Peyer's patch (tissue), 4 donors: Measurements from ENCODE around the gene ARG1. TPM values are rescaled to one million over a fixed set of nuclear protein-coding genes. Genes with fewer than 3 reads are reported as not detected.

Experiments used
- DNase-seq, 3 donors: peaks; one replicate each; pipeline ENCODE4 v3.0.0-alpha.2; 2017 to 2019
- H3K27ac ChIP-seq, 4 donors: fragments of 200-600 bp; sonication (generic); one replicate each; pipeline ENCODE4 v1.5.1; 2016 to 2019
- H3K27me3 ChIP-seq, 2 donors: fragments of 200-600 bp; sonication (generic); one replicate each; pipeline ENCODE4 v1.5.1; 2019
- H3K36me3 ChIP-seq, 3 donors: fragments of 200-600 bp; sonication (generic); one replicate each; pipeline ENCODE4 v1.5.1; 2016 to 2019
- H3K4me1 ChIP-seq, 4 donors: fragments of 200-600 bp; sonication (generic); one replicate each; pipeline ENCODE4 v1.5.1; 2016 to 2019
- H3K4me3 ChIP-seq, 4 donors: fragments of 200-600 bp; sonication (generic); 1 replicate in 3 of 4; 2 replicates in 1 of 4; pipeline ENCODE4 v1.5.1; 2016 to 2019; ENCODE audit warnings: mild to moderate bottlenecking in 1 of 4
- H3K9me3 ChIP-seq, 4 donors: fragments of 200-600 bp; sonication (generic); one replicate each; pipeline ENCODE4 v1.5.1; 2016 to 2019; ENCODE audit warnings: mild to moderate bottlenecking in 1 of 4
- POLR2A ChIP-seq, 2 donors: fragments of 450-650 bp; IDR thresholded peaks; one replicate each; pipeline ENCODE4 v1.5.1; 2017; ENCODE audit warnings: antibody characterized with exemption in 2 of 2, mild to moderate bottlenecking in 2 of 2, moderate library complexity in 2 of 2
- total RNA-seq, 4 donors: library from RNA; depleted of rRNA; stranded (reverse); fragments of >200 nt; gene quantifications; one replicate each; pipeline ENCODE4 v1.1.0, GENCODE V29; 2016
- TF ChIP-seq, protein P1 (sequence below), 6 experiments: fragments of 450-650 bp in 4 of 6; fragments of 200-600 bp in 2 of 6; sonication (generic) in 1 of 6; IDR thresholded peaks; one replicate each; pipeline ENCODE4 v1.5.1; 2017 to 2019; ENCODE audit warnings: antibody characterized with exemption in 6 of 6, mild to moderate bottlenecking in 3 of 6, moderate library complexity in 1 of 6

Gene ARG1
- total RNA-seq, 4 donors from 2014 or later, result not detected

DNA sequence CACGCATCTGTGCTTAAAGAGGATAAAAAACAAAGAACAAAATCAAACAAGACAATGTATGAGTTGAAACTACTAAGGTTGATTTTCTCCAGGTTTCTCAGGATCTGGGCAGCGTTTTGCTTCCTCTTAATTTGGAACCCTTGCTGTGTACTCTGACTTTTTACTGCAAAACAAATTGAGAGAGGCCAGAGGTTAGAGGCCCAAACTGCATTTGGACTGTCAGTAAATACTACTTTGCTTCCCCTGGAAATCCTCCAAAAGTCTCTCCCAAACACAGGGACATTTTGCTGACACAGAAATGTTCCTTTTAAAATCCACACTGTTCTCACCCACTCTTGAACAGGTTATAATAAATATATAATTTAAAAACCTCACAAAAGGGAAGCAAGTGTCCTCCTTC, 1.1 kb downstream of the ARG1 start:
- peak overlapping the region in 1 of 4 donors; percentile 2 for H3K4me3 ChIP-seq
- TF ChIP-seq, protein P1, sequence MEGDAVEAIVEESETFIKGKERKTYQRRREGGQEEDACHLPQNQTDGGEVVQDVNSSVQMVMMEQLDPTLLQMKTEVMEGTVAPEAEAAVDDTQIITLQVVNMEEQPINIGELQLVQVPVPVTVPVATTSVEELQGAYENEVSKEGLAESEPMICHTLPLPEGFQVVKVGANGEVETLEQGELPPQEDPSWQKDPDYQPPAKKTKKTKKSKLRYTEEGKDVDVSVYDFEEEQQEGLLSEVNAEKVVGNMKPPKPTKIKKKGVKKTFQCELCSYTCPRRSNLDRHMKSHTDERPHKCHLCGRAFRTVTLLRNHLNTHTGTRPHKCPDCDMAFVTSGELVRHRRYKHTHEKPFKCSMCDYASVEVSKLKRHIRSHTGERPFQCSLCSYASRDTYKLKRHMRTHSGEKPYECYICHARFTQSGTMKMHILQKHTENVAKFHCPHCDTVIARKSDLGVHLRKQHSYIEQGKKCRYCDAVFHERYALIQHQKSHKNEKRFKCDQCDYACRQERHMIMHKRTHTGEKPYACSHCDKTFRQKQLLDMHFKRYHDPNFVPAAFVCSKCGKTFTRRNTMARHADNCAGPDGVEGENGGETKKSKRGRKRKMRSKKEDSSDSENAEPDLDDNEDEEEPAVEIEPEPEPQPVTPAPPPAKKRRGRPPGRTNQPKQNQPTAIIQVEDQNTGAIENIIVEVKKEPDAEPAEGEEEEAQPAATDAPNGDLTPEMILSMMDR (IDR thresholded peaks at IDR 0.05), result no peak
- TF ChIP-seq POLR2A (IDR thresholded peaks at IDR 0.05), result no peak

DNA sequence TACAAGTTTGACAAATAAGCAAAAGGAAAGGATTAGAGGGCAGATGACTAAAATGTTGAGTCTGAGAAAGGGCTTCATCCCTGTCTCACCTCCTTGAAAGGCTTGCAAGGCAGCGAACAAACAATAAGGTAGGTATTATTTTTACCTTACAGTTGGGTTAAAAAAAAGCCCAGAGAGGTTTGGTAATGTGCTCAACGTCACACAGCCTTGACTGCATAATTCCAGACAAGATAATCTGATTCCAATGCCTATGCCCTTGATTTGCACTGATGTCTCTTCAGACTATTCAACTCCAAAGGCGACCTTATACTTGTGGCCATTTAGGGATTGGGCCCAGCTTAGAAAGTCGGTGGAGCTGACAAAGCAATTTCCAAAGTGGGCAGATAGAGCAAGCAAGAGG, 1.7 kb downstream of the ARG1 start:
- no peak for DNase-seq
- TF ChIP-seq, protein P1 (IDR thresholded peaks at IDR 0.05), result no peak
- no peak for TF ChIP-seq POLR2A (IDR thresholded peaks at IDR 0.05)
- H3K9me3 ChIP-seq, result no peaks in the 10 kb centered on the region
- no peak overlapping the region for H3K27ac ChIP-seq
- no peaks in the 10 kb centered on the region for H3K27me3 ChIP-seq
- no peaks in the 10 kb centered on the region for H3K4me1 ChIP-seq
- H3K4me3 ChIP-seq, result peak overlapping the region in 1 of 4 donors; percentile 4
- peaks cover 0 to 24% (median 0%) of the 10 kb centered on the region in 3 donors for H3K36me3 ChIP-seq

More for the DNA sequence above, 1.1 kb downstream of the ARG1 start:
- peaks cover 0 to 21% (median 0%) of the 10 kb centered on the region in 3 donors for H3K36me3 ChIP-seq
- no peaks in the 10 kb centered on the region for H3K4me1 ChIP-seq
- no peaks in the 10 kb centered on the region for H3K27me3 ChIP-seq
- H3K9me3 ChIP-seq, result no peaks in the 10 kb centered on the region
- no peak overlapping the region for H3K27ac ChIP-seq
- DNase-seq, result no peak

DNA sequence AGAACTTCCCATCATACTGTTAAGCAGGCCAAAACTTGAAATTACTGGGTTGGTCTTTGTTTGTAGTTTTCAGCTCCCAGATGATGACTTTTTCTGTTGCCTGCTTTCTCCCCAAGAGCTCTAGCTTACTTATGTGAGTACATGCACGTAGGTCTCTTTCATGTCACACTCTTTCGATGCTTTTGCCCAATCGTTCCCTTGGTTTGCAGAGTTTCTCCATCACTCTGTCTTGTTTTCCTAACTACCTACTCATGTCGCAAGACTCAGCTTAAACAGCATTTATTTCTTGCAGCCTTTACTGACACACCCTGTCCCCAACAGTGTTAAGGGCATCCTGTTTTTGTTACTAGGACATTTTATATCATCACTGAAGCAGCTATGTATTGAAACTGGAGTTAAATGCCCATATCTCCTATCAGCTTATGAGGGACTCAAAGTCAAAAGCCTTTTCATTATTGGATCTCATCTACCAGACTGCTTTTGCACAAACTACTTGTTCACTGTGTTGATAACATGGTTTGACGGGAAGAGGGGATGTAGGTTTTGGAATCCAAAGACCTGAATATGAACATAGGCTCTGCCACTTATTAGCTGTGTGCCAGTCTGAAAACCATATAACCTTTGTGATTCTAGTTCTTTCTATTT, 2.9 kb downstream of the ARG1 start:
- Histone ChIP-seq H3K36me3 (peaks cover 0 to 33% (median 0%) of the 10 kb centered on the region in 3 donors), H3K27me3 (no peaks in the 10 kb centered on the region), H3K4me3 (no peak overlapping the region), H3K27ac (no peak overlapping the region), H3K9me3 (no peaks in the 10 kb centered on the region), H3K4me1 (no peaks in the 10 kb centered on the region)
- no peak for DNase-seq
- TF ChIP-seq, protein P1 (IDR thresholded peaks at IDR 0.05), result no peak
- TF ChIP-seq POLR2A (IDR thresholded peaks at IDR 0.05), result no peak

DNA sequence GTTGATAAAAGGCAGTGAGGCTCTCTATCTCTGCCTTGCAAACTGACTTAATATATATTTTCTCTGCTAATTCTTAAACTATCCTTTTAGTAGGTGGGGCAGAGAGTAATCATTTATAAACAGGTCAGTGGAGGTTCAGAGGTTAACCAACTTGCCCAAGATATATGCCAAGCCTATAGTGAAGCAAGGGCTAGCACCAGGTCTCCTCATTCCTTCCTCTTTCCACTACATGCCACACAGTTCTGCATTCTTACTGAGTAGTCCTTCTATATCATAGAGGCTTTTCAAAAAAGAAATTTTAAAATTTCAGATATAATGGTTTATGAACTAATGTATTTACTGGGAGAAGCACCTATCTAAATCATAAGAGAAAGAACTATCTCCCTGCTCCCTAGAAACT, 8.5 kb downstream of the ARG1 start:
- Histone ChIP-seq H3K36me3 (peaks cover 0 to 84% (median 0%) of the 10 kb centered on the region in 3 donors), H3K27ac (no peak overlapping the region), H3K9me3 (no peaks in the 10 kb centered on the region), H3K27me3 (no peaks in the 10 kb centered on the region), H3K4me1 (no peaks in the 10 kb centered on the region), H3K4me3 (no peak overlapping the region)
- no peak for DNase-seq
- TF ChIP-seq POLR2A (IDR thresholded peaks at IDR 0.05), result no peak
- TF ChIP-seq, protein P1 (IDR thresholded peaks at IDR 0.05), result no peak

DNA sequence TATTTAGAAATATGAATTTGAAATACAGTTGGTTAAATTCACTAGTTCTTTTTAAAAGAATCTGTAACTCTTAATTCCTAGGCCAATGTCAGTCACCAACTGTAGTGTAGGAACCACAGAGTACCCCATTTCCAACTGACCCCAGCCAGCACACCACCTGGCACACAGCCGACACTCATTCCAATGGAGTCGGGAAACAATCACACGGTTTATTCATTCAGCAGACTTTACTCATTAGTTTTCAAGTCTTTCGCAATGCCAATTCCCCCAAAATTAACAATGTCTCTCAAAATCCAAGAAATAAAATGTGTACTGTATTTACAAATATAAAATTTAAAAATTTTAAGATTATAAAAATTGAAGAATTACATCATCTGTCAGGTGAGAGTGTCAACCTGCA, 13.5 kb downstream of the ARG1 start:
- no peak for TF ChIP-seq POLR2A (IDR thresholded peaks at IDR 0.05)
- TF ChIP-seq, protein P1 (IDR thresholded peaks at IDR 0.05), result no peak
- DNase-seq, result no peak
- Histone ChIP-seq H3K36me3 (peaks cover 0 to 96% (median 0%) of the 10 kb centered on the region in 3 donors), H3K9me3 (no peaks in the 10 kb centered on the region), H3K27ac (no peak overlapping the region), H3K4me3 (no peak overlapping the region), H3K27me3 (no peaks in the 10 kb centered on the region), H3K4me1 (no peaks in the 10 kb centered on the region)
